Uterus (tissue), 4 donors: Measurements from ENCODE around the gene DOCK1. TPM values are rescaled to one million over a fixed set of nuclear protein-coding genes. Genes with fewer than 3 reads are reported as not detected.

Experiments
- DNase-seq, 2 donors: peaks; one replicate each; pipeline ENCODE4 v3.0.0-alpha.2; 2019 to 2020
- H3K27ac ChIP-seq, 2 donors: fragments of 200-600 bp; sonication (generic); 1 replicate in 1 of 2; 2 replicates in 1 of 2; pipeline ENCODE4 v1.5.1; 2016 to 2018
- H3K27me3 ChIP-seq, 2 donors: fragments of 200-600 bp; sonication (generic); one replicate each; pipeline ENCODE4 v1.5.1; 2018 to 2019; ENCODE audit warnings: control low read depth in 1 of 2
- H3K36me3 ChIP-seq, 2 donors: fragments of 200-600 bp; sonication (generic); one replicate each; pipeline ENCODE4 v1.5.1; 2019; ENCODE audit warnings: control low read depth in 1 of 2
- H3K4me1 ChIP-seq, 2 donors: fragments of 200-600 bp; sonication (generic); one replicate each; pipeline ENCODE4 v1.5.1; 2018 to 2019; ENCODE audit warnings: control low read depth in 1 of 2
- H3K4me3 ChIP-seq, 2 donors: fragments of 200-600 bp; sonication (generic); 1 replicate in 1 of 2; 2 replicates in 1 of 2; pipeline ENCODE4 v1.5.1; 2018 to 2019; ENCODE audit warnings: mild to moderate bottlenecking in 1 of 2
- H3K9me3 ChIP-seq, 2 donors: fragments of 200-600 bp; sonication (generic); one replicate each; pipeline ENCODE4 v1.5.1; 2019; ENCODE audit warnings: control low read depth in 1 of 2
- CTCF ChIP-seq, 4 experiments: fragments of 200-600 bp in 2 of 4; fragments of 450-650 bp in 2 of 4; sonication (generic) in 2 of 4; IDR thresholded peaks; one replicate each; pipeline ENCODE4 v1.5.1; 2016 to 2019; ENCODE audit warnings: antibody characterized with exemption in 4 of 4, mild to moderate bottlenecking in 2 of 4, moderate library complexity in 1 of 4
- POLR2A ChIP-seq, 2 donors: fragments of 450-650 bp; IDR thresholded peaks; one replicate each; pipeline ENCODE4 v1.6.1; 2016; ENCODE audit warnings: antibody characterized with exemption in 2 of 2, mild to moderate bottlenecking in 1 of 2, moderate library complexity in 1 of 2
- intact Hi-C: fragments of 100-400 bp; cut with DNase I; formaldehyde crosslinking; loops from one replicate; pipeline ENCODE4 v1.15.1; 2023; ENCODE audit warnings: low total_unique reads
- total RNA-seq, 4 donors: library from RNA; depleted of rRNA in 3 of 4; stranded (reverse); fragments of >200 nt in 3 of 4; gene quantifications; one replicate each; pipeline versions ENCODE4 v1.1.0 to v1.2.4, GENCODE V29; 2014 to 2023
- donor health status: DM: yes; HTN: yes; CAD: no.

DOCK1 gene
- total RNA-seq, 4 donors from 2014 or later: 15.6 to 130 (median 65.0) TPM

- Histone ChIP-seq H3K27me3 (no peaks in the 10 kb centered on the region), H3K4me1 (no peaks in the 10 kb centered on the region), H3K27ac (no peak overlapping the region), H3K36me3 (no peaks in the 10 kb centered on the region), H3K9me3 (no peaks in the 10 kb centered on the region), H3K4me3 (no peak overlapping the region)
- TF ChIP-seq CTCF (IDR thresholded peaks at IDR 0.05): no peak
- no peak for TF ChIP-seq POLR2A (IDR thresholded peaks at IDR 0.05)
- no peak for DNase-seq
- intact Hi-C loops: no loop called here
These were observed 458.8 kb downstream of the DOCK1 start for GRCh38 chr10:127364034-127364433.

DNA sequence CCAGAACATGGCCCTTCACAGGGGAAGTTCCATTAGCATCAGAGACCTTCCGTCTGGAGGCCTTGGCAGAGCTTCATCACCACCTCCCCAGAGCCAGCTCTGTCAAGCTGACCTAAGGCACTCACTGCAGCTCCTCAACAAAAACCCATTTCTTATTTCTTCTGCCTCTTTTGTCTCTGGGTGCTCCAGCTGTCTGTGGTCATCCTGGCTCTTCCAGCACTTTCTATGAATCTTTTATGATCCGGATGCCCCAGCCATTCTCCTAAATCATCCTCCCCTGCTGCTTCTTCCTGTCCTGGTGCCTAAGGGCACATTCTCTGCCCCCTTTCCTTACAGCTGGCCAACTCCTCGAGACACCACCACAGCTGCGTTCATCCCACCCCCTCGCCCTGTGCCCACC is 462.9 kb downstream of the DOCK1 start:
- TF ChIP-seq CTCF (IDR thresholded peaks at IDR 0.05) (no peak), POLR2A (IDR thresholded peaks at IDR 0.05) (no peak)
- H3K4me3 ChIP-seq: no peak overlapping the region
- DNase-seq: no peak
- no peaks in the 10 kb centered on the region for H3K27me3 ChIP-seq
- intact Hi-C loops: no loop called here
- no peak overlapping the region for H3K27ac ChIP-seq
- no peaks in the 10 kb centered on the region for H3K36me3 ChIP-seq
- H3K9me3 ChIP-seq: no peaks in the 10 kb centered on the region
- no peaks in the 10 kb centered on the region for H3K4me1 ChIP-seq

GRCh38 chr10:127368929-127369328 is 463.7 kb downstream of the DOCK1 start:
- TF ChIP-seq CTCF (IDR thresholded peaks at IDR 0.05) (no peak), POLR2A (IDR thresholded peaks at IDR 0.05) (no peak)
- H3K4me3 ChIP-seq: no peak overlapping the region
- H3K27me3 ChIP-seq: no peaks in the 10 kb centered on the region
- H3K27ac ChIP-seq: no peak overlapping the region
- no peak for DNase-seq
- H3K9me3 ChIP-seq: no peaks in the 10 kb centered on the region
- intact Hi-C loops: no loop called here
- no peaks in the 10 kb centered on the region for H3K36me3 ChIP-seq
- no peaks in the 10 kb centered on the region for H3K4me1 ChIP-seq

DNA sequence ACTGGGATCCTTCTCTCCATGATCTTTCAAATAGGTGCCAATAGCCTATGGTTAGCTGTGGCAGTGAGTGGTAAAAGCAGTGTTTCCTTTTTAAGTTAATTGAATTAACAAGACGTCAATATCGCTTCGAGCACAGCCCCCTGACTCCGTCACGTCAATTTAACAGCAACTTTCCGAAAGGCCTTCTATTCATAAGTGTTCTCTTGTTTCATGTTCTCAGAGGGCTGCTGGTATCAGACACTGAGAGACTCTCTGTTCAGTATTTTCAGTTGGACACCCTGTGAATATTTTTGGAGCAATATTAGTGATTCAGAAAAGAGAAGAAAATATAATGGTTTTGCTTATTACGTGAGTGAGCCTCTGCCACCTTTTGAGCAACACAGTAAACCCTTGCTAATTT is 465.4 kb downstream of the DOCK1 start:
- Histone ChIP-seq H3K27ac (no peak overlapping the region), H3K4me1 (no peaks in the 10 kb centered on the region), H3K9me3 (no peaks in the 10 kb centered on the region), H3K27me3 (no peaks in the 10 kb centered on the region), H3K36me3 (no peaks in the 10 kb centered on the region), H3K4me3 (no peak overlapping the region)
- intact Hi-C loops: no loop called here
- TF ChIP-seq CTCF (IDR thresholded peaks at IDR 0.05) (no peak), POLR2A (IDR thresholded peaks at IDR 0.05) (no peak)
- DNase-seq: no peak

GRCh38 chr10:127372361-127372760 is 467.1 kb downstream of the DOCK1 start:
- TF ChIP-seq POLR2A (IDR thresholded peaks at IDR 0.05): no peak
- no peak for TF ChIP-seq CTCF (IDR thresholded peaks at IDR 0.05)
- Histone ChIP-seq H3K27me3 (no peaks in the 10 kb centered on the region), H3K36me3 (no peaks in the 10 kb centered on the region), H3K4me1 (no peaks in the 10 kb centered on the region), H3K9me3 (no peaks in the 10 kb centered on the region), H3K27ac (no peak overlapping the region), H3K4me3 (no peak overlapping the region)
- intact Hi-C loops: no loop called here
- no peak for DNase-seq
